HepG2 (cell line): Measurements from ENCODE around the gene PIP4K2B. TPM values are rescaled to one million over a fixed set of nuclear protein-coding genes. Genes with fewer than 3 reads are reported as not detected.
A peak's percentile ranks its signal among the peaks of the same experiment; 100 is the strongest.

ENCODE experiments used
- ERF ChIP-seq: IDR thresholded peaks from 2 replicates; pipeline ENCODE4 v1.6.1; 2018; ENCODE audit warnings: missing biosample characterization, missing genetic modification reagents
- FOXA3 ChIP-seq: IDR thresholded peaks from 2 replicates; pipeline ENCODE4 v1.6.1; 2016; ENCODE audit warnings: missing genetic modification reagents, missing compliant biosample characterization
- GATA4 ChIP-seq: sonication (generic); IDR thresholded peaks from 2 replicates; pipeline ENCODE4 v1.6.1; 2016; ENCODE audit warnings: antibody characterized with exemption, low read depth, borderline replicate concordance
- HOXA7 ChIP-seq: sonication (generic); formaldehyde crosslinking; IDR thresholded peaks from 2 replicates; pipeline ENCODE4 v1.8.1; 2022; ENCODE audit warnings: mild to moderate bottlenecking, missing genetic modification reagents, moderate library complexity
- MTA3 ChIP-seq: sonication (generic); formaldehyde crosslinking; IDR thresholded peaks from 2 replicates; pipeline ENCODE4 v1.4.0; 2020; ENCODE audit warnings: missing genetic modification reagents
- MXI1 ChIP-seq: IDR thresholded peaks from 3 replicates; pipeline ENCODE4 v1.6.1; 2012; ENCODE audit warnings: low read depth, low read length, inconsistent platforms, borderline replicate concordance
- PAF1 ChIP-seq: IDR thresholded peaks from 2 replicates; pipeline ENCODE4 v1.6.1; 2016; ENCODE audit warnings: missing genetic modification reagents, missing compliant biosample characterization
- REXO4 ChIP-seq: sonication (generic); formaldehyde crosslinking; IDR thresholded peaks from 2 replicates; pipeline ENCODE4 v1.8.0; 2022; ENCODE audit warnings: missing genetic modification reagents, mild to moderate bottlenecking, borderline replicate concordance
- SIN3B ChIP-seq: fragments of 150-350 bp; IDR thresholded peaks from 2 replicates; pipeline ENCODE4 v1.6.1; 2014; ENCODE audit warnings: low read length
- SP1 ChIP-seq, 2 experiments: fragments of 450-650 bp in 1 of 2; sonication (generic) in 1 of 2; formaldehyde crosslinking in 1 of 2; IDR thresholded peaks; 2 replicates each; pipeline versions ENCODE4 v1.4.0 to v1.6.1; 2016 to 2020; ENCODE audit warnings: missing genetic modification reagents in 1 of 2
- TAF1 ChIP-seq: sonication (generic); formaldehyde crosslinking; IDR thresholded peaks from 2 replicates; pipeline ENCODE4 v1.4.0; 2020; ENCODE audit warnings: missing genetic modification reagents
- TCF12 ChIP-seq, 2 experiments: fragments of 450-650 bp in 1 of 2; sonication (generic) in 1 of 2; formaldehyde crosslinking in 1 of 2; IDR thresholded peaks; 2 replicates each; pipeline versions ENCODE4 v1.6.1 to v1.8.0; 2017 to 2022; ENCODE audit warnings: antibody characterized with exemption in 1 of 2, mild to moderate bottlenecking in 1 of 2, missing genetic modification reagents in 1 of 2, moderate library complexity in 1 of 2
- TRAFD1 ChIP-seq: sonication (generic); formaldehyde crosslinking; IDR thresholded peaks from 2 replicates; pipeline ENCODE4 v1.5.1; 2020; ENCODE audit warnings: missing genetic modification reagents, mild to moderate bottlenecking, borderline replicate concordance
- ZC3H4 ChIP-seq: sonication (generic); formaldehyde crosslinking; IDR thresholded peaks from 2 replicates; pipeline ENCODE4 v1.4.0; 2020; ENCODE audit warnings: missing genetic modification reagents, borderline replicate concordance
- ZMYM3 ChIP-seq: sonication (generic); formaldehyde crosslinking; IDR thresholded peaks from 2 replicates; pipeline ENCODE4 v1.5.1; 2020; ENCODE audit warnings: mild to moderate bottlenecking, missing genetic modification reagents
- ZNF432 ChIP-seq: sonication (generic); formaldehyde crosslinking; IDR thresholded peaks from 2 replicates; pipeline ENCODE4 v1.5.0; 2020; ENCODE audit warnings: missing genetic modification reagents, mild to moderate bottlenecking, borderline replicate concordance
- ZNF441 ChIP-seq: sonication (generic); formaldehyde crosslinking; IDR thresholded peaks from 2 replicates; pipeline ENCODE4 v1.7.0; 2021; ENCODE audit warnings: missing genetic modification reagents, borderline replicate concordance
- ZNF556 ChIP-seq: sonication (generic); formaldehyde crosslinking; IDR thresholded peaks from 2 replicates; pipeline ENCODE4 v1.4.0; 2020; ENCODE audit warnings: mild to moderate bottlenecking, missing genetic modification reagents, borderline replicate concordance
- ZNF577 ChIP-seq: sonication (generic); formaldehyde crosslinking; IDR thresholded peaks from 2 replicates; pipeline ENCODE4 v1.4.0; 2020; ENCODE audit warnings: mild to moderate bottlenecking, low read depth, missing genetic modification reagents, borderline replicate concordance
- ZNF746 ChIP-seq: sonication (generic); formaldehyde crosslinking; IDR thresholded peaks from 2 replicates; pipeline ENCODE4 v1.8.0; 2022; ENCODE audit warnings: mild to moderate bottlenecking, missing genetic modification reagents
- ZNF775 ChIP-seq: sonication (generic); formaldehyde crosslinking; IDR thresholded peaks from 2 replicates; pipeline ENCODE4 v1.4.0; 2020; ENCODE audit warnings: missing genetic modification reagents, mild to moderate bottlenecking, moderate library complexity, borderline replicate concordance
- ZNF782 ChIP-seq: sonication (generic); formaldehyde crosslinking; IDR thresholded peaks from 2 replicates; pipeline ENCODE4 v1.4.0; 2020; ENCODE audit warnings: missing genetic modification reagents, mild to moderate bottlenecking, borderline replicate concordance
- ZNF788 ChIP-seq: sonication (generic); formaldehyde crosslinking; IDR thresholded peaks from 2 replicates; pipeline ENCODE4 v1.5.0; 2020; ENCODE audit warnings: mild to moderate bottlenecking, missing genetic modification reagents, borderline replicate concordance
- polyA plus RNA-seq, 8 experiments: library from polyadenylated mRNA; depleted of rRNA in 3 of 8; stranded (reverse) in 7 of 8; unstranded in 1 of 8; fragments of >200 nt; fragmentation: Illumina TruSeq in 4 of 8; extraction: Trizol in 4 of 8; gene quantifications; 2 replicates each; pipeline versions ENCODE4 v1.2.1 to v1.2.3, GENCODE V29; 2011 to 2016; ENCODE audit warnings: low read depth in 4 of 8, missing spikeins in 1 of 8, mixed read lengths in 1 of 8; ENCODE audit not compliant: insufficient read depth in 1 of 8
- total RNA-seq, 5 experiments: library from RNA; depleted of rRNA; stranded (reverse); fragments of >200 nt; fragmentation: Illumina TruSeq; extraction: Trizol; gene quantifications; 2 replicates each; pipeline ENCODE4 v1.2.3, GENCODE V29; 2016; ENCODE audit warnings: low read depth in 1 of 5
- TF ChIP-seq, protein P1 (sequence below): sonication (generic); formaldehyde crosslinking; IDR thresholded peaks from 2 replicates; pipeline ENCODE4 v1.5.0; 2020; ENCODE audit warnings: missing genetic modification reagents

PIP4K2B gene
- total and polyA plus RNA-seq, 2 of the 13 experiments (the other 11 are each of a cell fraction or from before 2014, with no cell fraction given): 20.4 to 54.0 TPM

DNA sequence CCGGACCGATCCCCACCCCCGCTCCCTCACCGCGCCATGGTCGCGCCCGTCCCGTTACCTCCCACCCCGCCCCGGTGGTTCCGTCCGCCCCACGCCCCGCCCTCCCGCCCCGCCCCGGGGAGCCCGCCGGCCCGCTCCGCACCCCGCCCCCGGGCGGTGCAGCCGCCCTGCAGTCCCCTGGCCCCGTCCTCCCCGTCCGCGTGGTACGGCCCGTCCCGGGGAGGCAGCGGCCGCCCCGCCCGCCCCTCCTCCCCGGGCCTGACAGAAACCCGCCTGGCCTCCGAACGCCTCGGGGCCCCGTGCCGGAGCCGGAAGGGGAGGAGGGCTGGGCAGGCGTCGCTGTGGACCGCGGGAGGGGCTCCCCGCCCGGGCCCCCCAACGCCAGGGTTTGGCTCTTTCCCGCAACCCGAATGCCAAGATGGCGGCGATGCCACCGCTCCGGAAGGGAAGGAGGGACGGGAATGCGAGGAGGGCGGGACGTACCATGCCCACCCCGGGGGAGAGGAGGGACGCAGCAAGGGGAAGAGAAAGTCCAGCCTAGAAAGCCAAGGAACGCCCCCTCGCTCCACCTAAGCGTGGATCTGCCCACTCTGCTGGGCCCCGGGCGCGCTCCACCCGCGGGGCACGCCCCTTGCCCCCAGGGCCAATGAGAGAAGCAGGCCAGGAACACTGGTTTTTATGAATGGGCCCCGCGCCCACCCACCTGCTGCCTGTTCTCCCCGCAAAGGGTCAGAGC is at the start of gene PIP4K2B (continued):
- TF ChIP-seq ZNF556 (CRISPR knock-in tag) (peak; percentile 81; the same call in 1 of the 2 replicates), TCF12 (IDR thresholded peaks at IDR 0.05) (no peak), TCF12 (CRISPR knock-in tag; IDR thresholded peaks at IDR 0.05) (no peak; the same call in 1 of the 2 replicates), HOXA7 (CRISPR knock-in tag) (no peak), ZMYM3 (CRISPR knock-in tag) (peak; percentile 32; the same call in 1 of the 2 replicates), ZC3H4 (CRISPR knock-in tag) (peak; percentile 96; the same call in 1 of the 2 replicates), TAF1 (CRISPR knock-in tag) (peak; percentile 69; the same call in 1 of the 2 replicates), PAF1 (CRISPR knock-in tag) (no peak), GATA4 (peak; percentile 31; the same call in 1 of the 2 replicates), ZNF788 (CRISPR knock-in tag) (peak; percentile 86; the same call in 1 of the 2 replicates), SP1 (IDR thresholded peaks at IDR 0.05) (no peak), SP1 (CRISPR knock-in tag; IDR thresholded peaks at IDR 0.05) (peak; percentile 96), ZNF432 (CRISPR knock-in tag) (no peak), ZNF746 (CRISPR knock-in tag) (peak; percentile 97), ERF (peak; percentile 87), FOXA3 (peak; percentile 65), MTA3 (CRISPR knock-in tag) (no peak; the same call in 1 of the 2 replicates), SIN3B (peak; percentile 86; the same call in 1 of the 2 replicates), REXO4 (CRISPR knock-in tag) (no peak), ZNF441 (CRISPR knock-in tag) (0 out of 2 replicates have a peak, but pooled peaks have one; percentile 5), TRAFD1 (peak; percentile 54; the same call in 1 of the 2 replicates), ZNF775 (CRISPR knock-in tag) (peak; percentile 48; the same call in 1 of the 2 replicates), ZNF577 (CRISPR knock-in tag) (no peak), ZNF782 (CRISPR knock-in tag) (no peak), MXI1 (peak; percentile 96; the same call in 2 of the 3 replicates)
- TF ChIP-seq, protein P1, sequence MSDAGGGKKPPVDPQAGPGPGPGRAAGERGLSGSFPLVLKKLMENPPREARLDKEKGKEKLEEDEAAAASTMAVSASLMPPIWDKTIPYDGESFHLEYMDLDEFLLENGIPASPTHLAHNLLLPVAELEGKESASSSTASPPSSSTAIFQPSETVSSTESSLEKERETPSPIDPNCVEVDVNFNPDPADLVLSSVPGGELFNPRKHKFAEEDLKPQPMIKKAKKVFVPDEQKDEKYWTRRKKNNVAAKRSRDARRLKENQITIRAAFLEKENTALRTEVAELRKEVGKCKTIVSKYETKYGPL (CRISPR knock-in tag): no peak
